Measurements from ENCODE around the gene GTF2H4.

The GTF2H4 gene

DNA sequence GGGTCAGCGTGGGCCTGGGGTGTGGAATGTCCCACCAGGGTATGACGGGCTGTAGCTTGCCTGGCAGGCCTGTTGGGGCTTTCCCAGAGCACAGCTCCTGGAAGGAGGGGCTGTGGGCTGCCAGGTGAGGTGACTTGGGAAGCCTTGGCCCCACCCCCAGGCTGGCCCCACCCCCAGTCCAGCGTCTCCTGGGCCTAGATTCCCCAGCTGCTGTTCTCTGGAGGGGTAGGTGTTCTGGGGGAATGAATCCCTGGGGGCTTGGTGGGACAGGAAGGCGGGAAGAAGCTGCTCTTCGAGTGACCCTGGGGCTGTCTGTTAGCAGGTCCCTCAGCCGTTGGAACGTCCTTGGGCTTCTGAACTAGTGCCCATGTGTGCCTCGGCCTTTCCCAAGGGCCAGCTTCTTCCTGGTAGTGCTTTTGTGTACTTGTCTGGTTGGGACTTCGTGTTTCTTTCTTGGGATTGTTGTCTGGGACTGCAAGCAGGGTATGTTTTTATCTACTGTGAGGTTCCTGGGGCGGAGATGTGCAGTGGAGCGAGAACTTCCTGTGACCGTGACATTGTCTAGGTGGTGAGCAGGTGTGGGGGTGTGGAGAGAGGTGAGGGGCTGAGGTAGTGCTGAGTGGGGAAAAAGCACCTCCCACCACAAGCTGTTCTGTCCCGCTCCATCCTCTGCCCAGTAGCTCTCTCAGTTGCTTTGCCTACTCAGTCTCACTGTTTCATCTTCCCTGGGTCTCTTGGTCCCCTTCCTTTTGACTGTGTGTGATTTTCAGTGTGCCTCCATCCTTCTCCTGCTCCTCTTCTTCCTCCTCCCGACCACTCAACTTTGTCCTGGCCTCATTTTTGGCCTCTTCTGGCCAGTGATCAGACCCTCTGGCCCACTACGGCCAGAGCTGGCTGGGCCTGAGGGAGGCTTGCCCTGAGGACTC is 25.0 kb upstream of the GTF2H4 start:
- H3F3A ChIP-seq (ENCODE audit: control insufficient read depth, insufficient read depth): peaks cover 15% of the 10 kb centered on the region
- no peaks in the 10 kb centered on the region for H3K9me3 ChIP-seq (ENCODE audit: control insufficient read depth, insufficient read depth, low read length)
- no peaks in the 10 kb centered on the region for H3K36me3 ChIP-seq (ENCODE audit: control insufficient read depth, low read length)
- TF ChIP-seq, protein P1, sequence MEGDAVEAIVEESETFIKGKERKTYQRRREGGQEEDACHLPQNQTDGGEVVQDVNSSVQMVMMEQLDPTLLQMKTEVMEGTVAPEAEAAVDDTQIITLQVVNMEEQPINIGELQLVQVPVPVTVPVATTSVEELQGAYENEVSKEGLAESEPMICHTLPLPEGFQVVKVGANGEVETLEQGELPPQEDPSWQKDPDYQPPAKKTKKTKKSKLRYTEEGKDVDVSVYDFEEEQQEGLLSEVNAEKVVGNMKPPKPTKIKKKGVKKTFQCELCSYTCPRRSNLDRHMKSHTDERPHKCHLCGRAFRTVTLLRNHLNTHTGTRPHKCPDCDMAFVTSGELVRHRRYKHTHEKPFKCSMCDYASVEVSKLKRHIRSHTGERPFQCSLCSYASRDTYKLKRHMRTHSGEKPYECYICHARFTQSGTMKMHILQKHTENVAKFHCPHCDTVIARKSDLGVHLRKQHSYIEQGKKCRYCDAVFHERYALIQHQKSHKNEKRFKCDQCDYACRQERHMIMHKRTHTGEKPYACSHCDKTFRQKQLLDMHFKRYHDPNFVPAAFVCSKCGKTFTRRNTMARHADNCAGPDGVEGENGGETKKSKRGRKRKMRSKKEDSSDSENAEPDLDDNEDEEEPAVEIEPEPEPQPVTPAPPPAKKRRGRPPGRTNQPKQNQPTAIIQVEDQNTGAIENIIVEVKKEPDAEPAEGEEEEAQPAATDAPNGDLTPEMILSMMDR (IDR thresholded peaks at IDR 0.05; ENCODE audit: low read depth, low read length, poor library complexity, severe bottlenecking): no peak
- no peak for TF ChIP-seq EZH2phosphoT487 (IDR thresholded peaks at IDR 0.05; ENCODE audit: borderline replicate concordance, low read length)
- peaks cover 21% of the 10 kb centered on the region for H3K79me2 ChIP-seq (ENCODE audit: control insufficient read depth, low read length)
- peak overlapping the region; percentile 98 for H3K4me2 ChIP-seq (ENCODE audit: low read length)
- H3K27me3 ChIP-seq (ENCODE audit: control insufficient read depth, low read length): no peaks in the 10 kb centered on the region
- H3K4me3 ChIP-seq (ENCODE audit: low read length): peak overlapping the region; percentile 78
- peaks cover 4% of the 10 kb centered on the region; the same call in 1 of the 2 replicates for H4K20me1 ChIP-seq (ENCODE audit: control insufficient read depth, insufficient read depth, low read depth, low read length)
- H3K27ac ChIP-seq (ENCODE audit: low read depth, low read length): peak overlapping the region; percentile 97
- peaks cover 63% of the 10 kb centered on the region for H3K4me1 ChIP-seq (ENCODE audit: control insufficient read depth, low read length)
- H3K9me2 ChIP-seq (replicated peaks; ENCODE audit: control insufficient read depth, low read length): no peaks in the 10 kb centered on the region

DNA sequence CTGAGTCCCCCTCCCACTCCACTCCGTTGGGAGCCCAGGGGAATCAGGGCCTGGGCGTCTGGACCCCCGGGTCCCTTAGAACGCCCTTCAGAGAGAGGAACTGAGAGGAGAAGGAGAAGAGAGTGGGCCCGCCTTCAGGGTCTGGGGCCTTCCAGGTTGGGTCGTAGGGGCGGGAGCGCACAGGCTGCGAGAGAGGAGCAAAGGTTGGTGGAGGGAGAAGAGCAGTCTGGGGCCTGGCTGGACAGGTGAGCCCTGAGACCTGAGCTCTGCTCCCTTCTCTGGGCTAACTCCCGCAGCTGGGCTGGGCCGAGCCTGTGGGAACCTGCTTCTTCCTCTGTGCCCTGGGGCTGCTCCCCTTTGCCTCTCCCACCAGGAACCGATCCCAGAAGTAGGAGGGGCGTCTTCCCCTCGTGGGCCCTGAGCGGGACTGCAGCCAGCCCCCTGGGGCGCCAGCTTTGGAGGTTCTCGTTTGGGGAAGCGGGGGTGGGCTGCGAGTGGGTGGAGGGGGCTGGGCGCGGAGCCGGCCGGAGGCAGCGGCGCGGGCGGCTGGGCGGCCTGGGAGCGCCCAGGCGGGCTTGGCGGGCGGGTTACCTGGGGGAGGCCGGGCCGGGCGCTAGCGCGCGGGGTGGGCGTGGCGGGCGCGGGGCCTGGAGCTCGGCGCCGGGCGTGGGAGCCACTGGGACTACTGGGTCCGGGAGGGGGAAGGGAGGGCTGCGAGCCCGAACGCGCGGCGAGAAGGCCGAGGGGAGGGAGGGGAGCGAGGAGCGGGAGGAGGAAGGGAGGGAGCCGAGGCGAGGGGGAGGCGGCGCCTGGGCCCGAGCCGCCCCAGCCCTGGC is 24.1 kb upstream of the GTF2H4 start, which contains the start of gene DDR1:
TSS of gene DDR1 (plus strand) at position 835 of the 836 bp plus-strand sequence. CDS start 4,211 bp downstream, outside the sequence.
- H3K27me3 ChIP-seq (ENCODE audit: control insufficient read depth, low read length): no peaks in the 10 kb centered on the region
- H3K9me2 ChIP-seq (replicated peaks; ENCODE audit: control insufficient read depth, low read length): no peaks in the 10 kb centered on the region
- peak within 1 kb of the TSS; percentile 97 for H3K27ac ChIP-seq (ENCODE audit: low read depth, low read length)
- H3K4me2 ChIP-seq (ENCODE audit: low read length): peak within 1 kb of the TSS; percentile 98
- H3K79me2 ChIP-seq (ENCODE audit: control insufficient read depth, low read length): peaks cover 21% of the 10 kb centered on the region
- no peaks in the 10 kb centered on the region for H3K36me3 ChIP-seq (ENCODE audit: control insufficient read depth, low read length)
- H4K20me1 ChIP-seq (ENCODE audit: control insufficient read depth, insufficient read depth, low read depth, low read length): peaks cover 4% of the 10 kb centered on the region; the same call in 1 of the 2 replicates
- H3K9me3 ChIP-seq (ENCODE audit: control insufficient read depth, insufficient read depth, low read length): no peaks in the 10 kb centered on the region
- TF ChIP-seq, protein P1 (IDR thresholded peaks at IDR 0.05; ENCODE audit: low read depth, low read length, poor library complexity, severe bottlenecking): no peak
- TF ChIP-seq EZH2phosphoT487 (IDR thresholded peaks at IDR 0.05; ENCODE audit: borderline replicate concordance, low read length): no peak
- H3F3A ChIP-seq (ENCODE audit: control insufficient read depth, insufficient read depth): peaks cover 15% of the 10 kb centered on the region
- H3K4me3 ChIP-seq (ENCODE audit: low read length): peak within 1 kb of the TSS; percentile 78
- peaks cover 63% of the 10 kb centered on the region for H3K4me1 ChIP-seq (ENCODE audit: control insufficient read depth, low read length)

DNA sequence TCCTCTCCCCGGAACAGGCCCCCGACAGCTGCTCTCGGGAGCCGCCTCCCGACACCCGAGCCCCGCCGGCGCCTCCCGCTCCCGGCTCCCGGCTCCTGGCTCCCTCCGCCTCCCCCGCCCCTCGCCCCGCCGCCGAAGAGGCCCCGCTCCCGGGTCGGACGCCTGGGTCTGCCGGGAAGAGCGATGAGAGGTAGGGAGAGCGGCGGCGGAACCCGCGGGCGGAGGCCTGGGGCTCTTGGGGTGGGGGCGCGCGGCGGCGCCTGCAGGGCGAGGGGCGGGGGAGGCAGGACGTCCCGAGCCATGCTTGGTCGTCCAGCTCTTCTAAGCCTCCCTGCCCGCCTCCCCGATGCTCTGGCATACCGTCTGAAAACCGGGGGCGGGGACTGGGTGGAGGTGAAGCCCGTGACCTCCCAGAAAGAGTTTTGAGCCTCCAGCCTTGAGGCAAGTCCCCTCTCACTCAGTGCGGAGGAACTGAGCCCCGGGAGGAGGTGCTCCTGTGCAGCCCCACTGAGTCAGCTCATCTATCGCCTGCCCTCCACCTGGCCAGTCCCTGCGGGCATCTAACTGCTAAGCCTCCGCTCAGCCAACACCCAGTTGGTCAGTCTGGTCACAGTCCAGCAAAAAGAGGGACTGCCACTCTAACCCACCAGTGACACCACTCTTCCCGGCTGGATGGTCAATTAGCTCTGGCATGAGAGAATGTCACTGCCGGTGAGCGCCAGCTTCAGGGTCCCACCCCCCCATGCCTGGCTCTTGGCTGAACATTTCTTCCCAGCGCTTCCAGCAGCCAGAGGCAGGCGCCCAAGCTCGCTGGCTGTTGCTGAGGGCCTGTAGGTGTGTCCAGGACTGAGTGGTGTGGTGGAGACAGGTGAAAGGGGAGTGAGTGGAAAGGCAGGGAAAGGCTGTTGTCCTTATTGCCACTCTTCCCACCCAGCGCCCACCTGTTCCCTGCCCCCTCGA is 23.2 kb upstream of the GTF2H4 start:
- Histone ChIP-seq H3K27ac (ENCODE audit: low read depth, low read length) (peak overlapping the region; percentile 97), H3K4me2 (ENCODE audit: low read length) (peak overlapping the region; percentile 98), H3K9me2 (replicated peaks; ENCODE audit: control insufficient read depth, low read length) (no peaks in the 10 kb centered on the region), H3K4me1 (ENCODE audit: control insufficient read depth, low read length) (peaks cover 59% of the 10 kb centered on the region), H3K4me3 (ENCODE audit: low read length) (peak overlapping the region; percentile 78), H4K20me1 (ENCODE audit: control insufficient read depth, insufficient read depth, low read depth, low read length) (peaks cover 4% of the 10 kb centered on the region; the same call in 1 of the 2 replicates), H3K27me3 (ENCODE audit: control insufficient read depth, low read length) (no peaks in the 10 kb centered on the region), H3F3A (ENCODE audit: control insufficient read depth, insufficient read depth) (peaks cover 15% of the 10 kb centered on the region), H3K36me3 (ENCODE audit: control insufficient read depth, low read length) (no peaks in the 10 kb centered on the region; the same call in 1 of the 2 replicates), H3K79me2 (ENCODE audit: control insufficient read depth, low read length) (peaks cover 21% of the 10 kb centered on the region), H3K9me3 (ENCODE audit: control insufficient read depth, insufficient read depth, low read length) (no peaks in the 10 kb centered on the region)
- TF ChIP-seq EZH2phosphoT487 (IDR thresholded peaks at IDR 0.05; ENCODE audit: borderline replicate concordance, low read length): no peak
- TF ChIP-seq, protein P1 (IDR thresholded peaks at IDR 0.05; ENCODE audit: low read depth, low read length, poor library complexity, severe bottlenecking): peak; percentile 12
